Islet precursor cell (in vitro differentiated cells): ENCODE results near the gene SPATA9.
"Not testable (repeated sequence)": the region's sequence is repeated elsewhere in the genome, so short reads cannot be mapped to it uniquely, and the experiment has no call there.

Source experiments
- DNase-seq: peaks from one replicate; pipeline ENCODE4 v3.0.0-alpha.2; 2018

The SPATA9 gene

DNA sequence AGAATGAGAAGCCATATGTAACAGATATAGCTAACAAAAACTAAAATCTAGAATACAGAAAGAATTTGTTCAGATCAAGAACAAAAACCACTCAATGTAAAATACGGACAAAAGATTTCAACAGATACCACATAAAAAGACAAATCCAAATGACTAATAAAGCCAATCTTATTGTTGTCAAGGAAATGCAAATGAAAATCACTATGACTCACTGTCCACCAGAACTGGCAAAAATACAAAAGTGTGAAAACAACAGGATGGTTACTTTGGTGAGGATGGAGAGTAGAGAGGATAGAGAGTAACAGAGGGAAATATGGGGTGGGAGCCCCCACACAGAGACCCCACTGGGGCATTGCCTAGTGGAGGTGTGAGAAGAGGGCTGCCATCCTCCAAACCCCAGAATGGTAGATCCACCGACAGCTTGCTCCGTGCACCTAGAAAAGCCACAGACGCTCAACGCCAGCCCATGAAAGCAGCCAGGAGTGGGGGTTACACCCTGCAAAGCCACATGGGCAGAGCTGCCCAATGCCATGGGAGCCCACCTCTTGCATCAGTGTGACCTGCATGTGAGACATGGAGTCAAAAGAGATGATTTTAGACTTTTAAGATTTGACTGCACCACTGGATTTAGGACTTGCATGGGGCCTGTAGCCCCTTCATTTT is 33.1 kb upstream of the SPATA9 start:
- DNase-seq: no peak

GRCh38 chr5:95713960-95714710 is 31.3 kb upstream of the SPATA9 start:
- DNase-seq: no peak

GRCh38 chr5:95713246-95713645 is 30.5 kb upstream of the SPATA9 start:
- DNase-seq: not testable (repeated sequence)

DNA sequence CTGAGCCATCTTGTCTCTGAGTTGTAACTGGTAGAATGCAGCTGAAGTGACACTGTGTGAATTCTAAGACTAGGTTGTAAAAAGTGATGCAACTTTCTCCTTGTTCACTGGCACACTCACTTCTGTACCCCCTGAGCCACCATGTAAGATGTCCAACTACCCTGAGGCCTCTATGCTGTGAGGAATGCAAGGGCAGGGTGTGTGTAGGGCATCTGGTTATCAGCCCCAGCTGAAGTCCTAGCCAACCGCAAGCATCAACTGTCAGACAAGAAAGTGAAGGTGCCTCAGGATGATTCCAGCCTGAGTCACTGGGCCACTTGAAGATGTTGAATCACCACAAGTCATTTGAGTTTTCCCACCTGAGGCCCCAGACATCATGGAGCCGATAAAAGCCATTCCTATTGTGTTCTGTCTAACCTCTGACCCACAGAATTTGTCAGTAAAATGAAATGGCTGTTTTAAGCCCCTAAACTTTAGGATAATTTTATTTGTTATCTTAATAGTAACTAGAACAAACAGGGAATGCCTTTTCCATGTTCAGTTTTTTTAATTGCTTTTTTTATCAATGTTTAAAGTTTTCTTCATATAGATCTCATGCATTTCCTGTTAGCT is 29.7 kb upstream of the SPATA9 start:
- DNase-seq: peak; percentile 99

DNA sequence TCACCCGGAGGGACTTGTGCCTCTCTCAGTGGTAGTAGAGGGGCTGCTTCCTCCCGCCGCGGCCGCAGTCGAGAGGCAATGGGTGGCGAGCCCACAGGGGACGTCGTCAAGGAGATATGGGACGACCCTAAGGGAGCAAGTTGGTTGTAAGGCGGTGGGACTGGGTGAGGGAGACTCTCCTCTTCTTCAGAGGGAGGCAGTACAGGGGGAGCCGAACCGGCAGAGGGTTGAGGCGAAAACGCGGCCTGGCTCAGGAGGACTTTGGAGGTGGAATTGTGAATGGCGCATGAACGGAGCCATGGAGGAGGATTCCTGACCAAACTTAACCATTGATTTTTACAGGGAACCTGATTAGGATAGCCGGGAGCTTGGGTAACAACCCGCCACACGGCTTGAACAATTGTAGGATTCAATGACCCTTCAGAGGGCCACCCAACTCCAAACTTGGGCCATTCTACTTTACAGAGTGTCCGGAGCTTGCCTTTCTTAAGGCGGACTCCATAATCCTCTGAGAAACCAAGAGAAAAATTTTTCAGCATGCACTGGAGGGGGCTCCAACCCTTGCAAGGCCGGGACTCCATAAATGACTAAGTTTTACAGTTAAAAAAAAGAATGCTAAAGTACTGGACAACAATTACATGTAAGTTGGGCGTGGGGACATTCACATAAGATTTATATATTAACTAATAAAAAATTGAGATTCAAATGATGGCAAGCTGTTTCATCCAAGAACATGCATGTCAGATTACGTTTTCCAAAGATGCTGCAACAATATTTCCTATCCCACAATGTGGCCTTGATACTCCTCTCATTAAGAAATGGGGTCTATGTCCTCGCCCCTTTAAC is 28.9 kb upstream of the SPATA9 start:
- peak; percentile 82 for DNase-seq

- peak; percentile 88 for DNase-seq
These were observed 28.1 kb upstream of the SPATA9 start for GRCh38 chr5:95710651-95711500.

DNA sequence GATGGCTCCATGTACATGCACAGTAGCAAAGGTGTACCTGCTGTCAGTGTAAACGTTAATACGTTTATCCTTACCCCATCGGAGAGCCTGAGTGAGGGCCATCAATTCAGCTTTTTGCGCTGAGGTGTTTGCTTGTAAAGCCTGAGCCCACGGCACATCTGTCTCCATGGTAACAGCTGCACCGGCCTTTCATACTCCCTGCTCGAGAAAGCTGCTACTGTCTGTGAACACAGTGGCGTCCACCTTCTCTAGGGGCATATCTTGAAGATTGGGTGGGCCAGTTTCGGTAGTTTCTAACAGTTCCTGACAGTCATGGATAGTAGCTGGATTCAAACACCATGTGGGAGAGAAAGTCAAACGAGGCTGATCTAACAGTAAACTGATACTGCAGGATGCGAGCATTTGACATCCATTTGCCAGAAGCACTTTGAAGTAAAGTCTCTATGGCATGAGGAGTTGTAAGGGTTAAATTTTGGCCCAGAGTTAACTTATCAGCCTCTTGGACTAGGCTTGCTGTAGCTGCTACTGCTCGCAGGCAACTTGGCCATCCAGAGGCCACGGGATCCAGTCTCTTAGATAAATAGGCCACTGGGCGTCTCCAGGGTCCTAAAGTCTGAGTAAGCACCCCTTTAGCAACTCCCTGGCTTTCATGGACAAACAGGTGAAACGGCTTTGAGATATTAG is 27.3 kb upstream of the SPATA9 start:
- DNase-seq: peak; percentile 95

GRCh38 chr5:95708876-95709275 is 26.1 kb upstream of the SPATA9 start:
- DNase-seq: no peak

- DNase-seq: not testable (repeated sequence)
These were observed 24.9 kb upstream of the SPATA9 start for GRCh38 chr5:95707534-95708188.

- DNase-seq: no peak
These were observed 24.3 kb upstream of the SPATA9 start for GRCh38 chr5:95707055-95707454.

- DNase-seq: not testable (repeated sequence)
These were observed 23.4 kb upstream of the SPATA9 start for GRCh38 chr5:95706196-95706595.

DNA sequence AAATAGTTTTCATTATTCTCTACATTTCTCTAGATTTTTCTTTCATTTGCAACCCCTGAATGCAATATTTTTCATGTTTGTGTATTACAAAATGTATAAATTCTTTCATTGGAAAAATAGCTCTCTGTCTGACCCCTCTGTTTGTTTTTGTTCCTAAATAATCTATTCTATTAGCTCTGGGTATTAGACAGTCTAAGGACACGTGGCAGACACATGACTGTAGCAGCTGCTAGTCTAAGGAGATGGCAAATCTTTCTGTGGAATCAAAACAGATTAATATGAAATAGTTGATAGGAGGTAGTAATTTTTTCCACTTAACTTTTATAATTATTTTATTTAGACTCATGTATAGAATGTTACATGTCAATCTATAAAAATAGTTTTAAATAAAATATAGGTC is 21.4 kb upstream of the SPATA9 start:
- no peak for DNase-seq

DNA sequence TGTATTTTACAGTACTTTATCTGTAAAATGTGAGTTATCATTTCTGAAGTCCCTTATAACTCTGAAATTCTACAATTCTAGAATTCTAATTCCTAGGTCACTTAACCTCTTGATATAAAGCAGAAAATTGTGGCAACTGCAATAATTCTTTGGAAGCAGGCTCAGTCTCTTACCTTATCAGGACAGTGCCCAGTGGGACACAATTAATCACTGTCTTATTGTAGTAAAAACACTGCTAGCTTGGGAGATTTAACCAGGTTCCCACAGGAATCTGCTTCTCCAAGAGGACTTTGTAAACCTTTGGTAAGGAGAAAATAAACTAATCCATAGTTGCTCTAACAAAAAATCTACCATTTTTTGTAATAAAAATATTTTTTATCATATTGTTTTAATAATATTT is 18.3 kb upstream of the SPATA9 start:
- no peak for DNase-seq

DNA sequence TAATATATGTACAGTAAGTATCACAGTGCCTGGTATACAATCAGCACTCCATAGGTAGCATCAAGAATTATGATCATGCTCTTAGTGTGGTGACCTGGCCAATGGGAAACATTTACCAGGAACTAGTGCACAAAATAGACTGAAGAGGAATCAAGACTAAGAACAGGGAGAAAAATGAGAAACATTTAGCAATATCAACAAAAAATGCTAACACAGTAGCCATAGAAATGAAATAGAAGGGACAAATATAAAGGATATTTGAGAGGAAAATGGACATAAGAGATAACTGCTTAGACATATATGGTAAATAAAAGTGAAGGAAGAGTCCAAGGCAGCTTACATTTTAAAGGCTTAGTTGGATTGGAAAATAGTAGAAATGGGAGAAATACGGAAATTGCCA is 16.5 kb upstream of the SPATA9 start:
- no peak for DNase-seq

GRCh38 chr5:95697781-95698681 is 15.2 kb upstream of the SPATA9 start:
- peak; percentile 97 for DNase-seq

DNA sequence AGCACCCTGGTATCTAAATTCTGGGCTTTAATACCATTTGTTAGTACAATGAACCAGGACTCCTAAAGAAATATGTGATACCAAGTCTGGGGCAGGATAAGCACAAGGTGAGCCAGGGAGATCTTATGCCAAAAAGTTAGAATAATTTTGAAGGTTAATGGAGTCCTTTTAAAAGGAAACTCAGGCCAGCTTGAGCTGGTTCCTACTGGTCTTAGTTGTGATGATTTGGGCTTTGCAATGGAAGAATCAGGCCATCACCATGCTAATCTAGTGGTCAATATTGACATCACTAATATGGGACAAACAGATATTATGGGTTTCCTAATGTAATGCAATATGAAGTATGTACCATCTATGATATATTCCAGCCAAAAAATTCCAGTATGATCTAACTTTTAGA is 7.5 kb upstream of the SPATA9 start:
- no peak for DNase-seq

- no peak for DNase-seq
These were observed 6.9 kb upstream of the SPATA9 start for GRCh38 chr5:95689680-95690079.

GRCh38 chr5:95686651-95687050 is 3.9 kb upstream of the SPATA9 start:
- DNase-seq: peak; percentile 67

- no peak for DNase-seq
These were observed 1.6 kb upstream of the SPATA9 start for GRCh38 chr5:95684361-95684760.

DNA sequence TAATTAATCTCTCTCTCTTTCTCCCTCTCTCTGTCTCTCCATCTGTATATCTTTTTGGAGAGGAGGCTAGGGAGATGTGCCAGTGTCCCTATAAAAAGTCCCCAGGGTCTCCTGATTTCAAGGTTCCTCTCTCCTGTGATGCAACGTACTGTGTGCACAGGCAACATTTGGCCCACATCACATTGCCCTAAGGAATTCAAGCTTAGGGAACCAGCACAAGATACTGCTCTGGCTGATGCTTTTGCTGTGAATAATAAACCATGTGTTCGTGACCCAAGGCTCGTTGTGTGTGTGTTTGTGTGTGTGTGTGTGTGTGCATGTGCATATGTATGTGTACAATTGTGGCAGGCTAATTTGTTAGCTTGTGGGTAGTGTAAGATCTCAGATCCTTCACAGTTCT is 9.7 kb downstream of the SPATA9 start:
- peak; percentile 52 for DNase-seq
